ENCODE measurements around the gene SUSD6. TPM values are rescaled to one million over a fixed set of nuclear protein-coding genes. Genes with fewer than 3 reads are reported as not detected.
A peak's percentile ranks its signal among the peaks of the same experiment; 100 is the strongest.

The SUSD6 gene
- total and polyA plus RNA-seq, 2 experiments from 2014 or later = 15.7 to 28.4 TPM

DNA sequence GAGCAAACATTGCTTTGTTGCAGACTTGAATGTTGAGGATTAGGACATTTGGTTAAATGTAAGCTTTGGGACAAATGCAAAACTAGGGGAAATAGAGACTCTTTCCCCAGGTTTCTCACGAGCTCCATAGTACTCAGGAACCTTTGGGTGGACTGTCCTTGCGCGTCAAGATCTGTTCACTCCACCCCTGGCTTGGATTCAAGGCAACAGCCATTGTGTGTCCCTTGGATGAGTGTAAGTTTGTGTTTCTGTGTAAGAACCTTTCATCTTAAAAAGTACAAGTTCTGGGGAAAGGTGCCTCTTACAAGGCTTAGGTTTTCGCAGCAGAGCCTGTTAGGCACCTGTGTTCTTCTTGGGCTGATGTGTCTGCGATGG lies 3.7 kb downstream of the SUSD6 start:
- peaks cover 82% of the 10 kb centered on the region for H3K79me2 ChIP-seq
- H3K4me3 ChIP-seq = no peak overlapping the region
- H3K36me3 ChIP-seq (replicated peaks; ENCODE audit: insufficient read depth, low read depth) = no peaks in the 10 kb centered on the region
- no peak for TF ChIP-seq EZH2 (IDR thresholded peaks at IDR 0.05; ENCODE audit: borderline replicate concordance)
- no peak for TF ChIP-seq EZH2phosphoT487 (IDR thresholded peaks at IDR 0.05; ENCODE audit: low read depth, severe bottlenecking, unreplicated experiment)
- TF ChIP-seq, protein P1, sequence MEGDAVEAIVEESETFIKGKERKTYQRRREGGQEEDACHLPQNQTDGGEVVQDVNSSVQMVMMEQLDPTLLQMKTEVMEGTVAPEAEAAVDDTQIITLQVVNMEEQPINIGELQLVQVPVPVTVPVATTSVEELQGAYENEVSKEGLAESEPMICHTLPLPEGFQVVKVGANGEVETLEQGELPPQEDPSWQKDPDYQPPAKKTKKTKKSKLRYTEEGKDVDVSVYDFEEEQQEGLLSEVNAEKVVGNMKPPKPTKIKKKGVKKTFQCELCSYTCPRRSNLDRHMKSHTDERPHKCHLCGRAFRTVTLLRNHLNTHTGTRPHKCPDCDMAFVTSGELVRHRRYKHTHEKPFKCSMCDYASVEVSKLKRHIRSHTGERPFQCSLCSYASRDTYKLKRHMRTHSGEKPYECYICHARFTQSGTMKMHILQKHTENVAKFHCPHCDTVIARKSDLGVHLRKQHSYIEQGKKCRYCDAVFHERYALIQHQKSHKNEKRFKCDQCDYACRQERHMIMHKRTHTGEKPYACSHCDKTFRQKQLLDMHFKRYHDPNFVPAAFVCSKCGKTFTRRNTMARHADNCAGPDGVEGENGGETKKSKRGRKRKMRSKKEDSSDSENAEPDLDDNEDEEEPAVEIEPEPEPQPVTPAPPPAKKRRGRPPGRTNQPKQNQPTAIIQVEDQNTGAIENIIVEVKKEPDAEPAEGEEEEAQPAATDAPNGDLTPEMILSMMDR (IDR thresholded peaks at IDR 0.05; ENCODE audit: poor library complexity) = no peak
- H3K4me2 ChIP-seq = peak overlapping the region; percentile 93
- H4K20me1 ChIP-seq (ENCODE audit: insufficient read depth, poor library complexity, severe bottlenecking) = peaks cover 62% of the 10 kb centered on the region
- 80% methylated on average over 5 of the region's 5 CpGs for WGBS (ENCODE audit: low lambda C conversion rate, missing lambda C conversion rate)
- no peaks in the 10 kb centered on the region for H3K27me3 ChIP-seq
- no peak overlapping the region for H2AFZ ChIP-seq
- no peak for DNase-seq (ENCODE audit: low spot score)
- H3K9me2 ChIP-seq (replicated peaks; ENCODE audit: insufficient read depth) = no peaks in the 10 kb centered on the region
- peak overlapping the region; percentile 83 for H3K27ac ChIP-seq
- peaks cover 49% of the 10 kb centered on the region for H3K4me1 ChIP-seq (ENCODE audit: insufficient read depth)
- H3K9me3 ChIP-seq (ENCODE audit: low read depth) = no peaks in the 10 kb centered on the region

DNA sequence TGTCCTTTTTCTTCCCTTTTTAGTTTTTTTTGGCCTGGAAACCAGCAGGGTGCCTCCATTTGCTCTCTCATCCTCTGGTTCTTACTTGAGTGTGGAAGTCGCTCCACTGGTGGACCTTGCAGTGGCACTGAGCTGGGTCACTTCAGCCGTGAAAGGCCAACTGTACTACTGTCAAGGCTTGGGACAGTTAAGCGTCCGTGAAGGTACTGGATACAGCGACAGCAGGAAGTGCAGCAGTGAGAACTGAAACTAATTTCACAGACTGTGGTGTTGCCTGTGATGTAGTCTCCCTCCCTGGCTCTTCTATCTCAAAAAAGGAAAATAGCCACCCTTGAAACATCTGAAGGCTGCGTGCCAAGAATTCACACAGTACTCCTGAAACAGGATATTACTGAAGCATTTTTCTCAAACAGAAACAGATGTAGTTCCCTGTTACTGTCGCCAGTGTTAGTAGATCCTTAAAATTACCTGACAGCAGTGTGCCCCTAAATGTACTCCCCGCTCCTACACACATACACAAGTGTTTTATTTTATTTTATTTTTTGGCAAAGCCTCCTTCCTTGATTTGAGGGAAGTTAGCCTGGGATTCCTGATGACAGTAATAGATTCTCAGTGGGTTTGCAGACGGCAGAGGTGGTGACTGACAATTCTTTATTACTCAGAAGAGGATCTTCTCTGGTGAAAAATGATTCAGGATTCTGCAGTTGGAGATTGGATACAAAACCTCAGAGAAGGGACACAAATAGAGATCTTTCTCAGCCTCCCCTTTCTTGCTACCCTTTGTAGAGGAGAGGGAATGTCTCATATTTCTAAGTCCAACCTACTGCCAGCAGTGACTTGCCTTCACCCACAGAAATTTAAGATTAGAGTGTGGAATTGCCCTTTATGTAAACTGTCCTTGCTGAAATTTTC lies 4.4 kb downstream of the SUSD6 start:
- H3K4me2 ChIP-seq = peak overlapping the region; percentile 93
- H3K27me3 ChIP-seq = no peaks in the 10 kb centered on the region
- H3K36me3 ChIP-seq (replicated peaks; ENCODE audit: insufficient read depth, low read depth) = no peaks in the 10 kb centered on the region
- H3K27ac ChIP-seq = peak overlapping the region; percentile 83
- H3K9me2 ChIP-seq (replicated peaks; ENCODE audit: insufficient read depth) = no peaks in the 10 kb centered on the region
- no peaks in the 10 kb centered on the region for H3K9me3 ChIP-seq (ENCODE audit: low read depth)
- H4K20me1 ChIP-seq (ENCODE audit: insufficient read depth, poor library complexity, severe bottlenecking) = peaks cover 66% of the 10 kb centered on the region
- H3K4me1 ChIP-seq (ENCODE audit: insufficient read depth) = peaks cover 43% of the 10 kb centered on the region
- H3K4me3 ChIP-seq = no peak overlapping the region
- 47% methylated on average over 9 of the region's 9 CpGs for WGBS (ENCODE audit: low lambda C conversion rate, missing lambda C conversion rate)
- H2AFZ ChIP-seq = no peak overlapping the region
- H3K79me2 ChIP-seq = peaks cover 88% of the 10 kb centered on the region
- TF ChIP-seq, protein P1 (IDR thresholded peaks at IDR 0.05; ENCODE audit: poor library complexity) = no peak
- no peak for TF ChIP-seq EZH2phosphoT487 (IDR thresholded peaks at IDR 0.05; ENCODE audit: low read depth, severe bottlenecking, unreplicated experiment)
- no peak for TF ChIP-seq EZH2 (IDR thresholded peaks at IDR 0.05; ENCODE audit: borderline replicate concordance)
- DNase-seq (ENCODE audit: low spot score) = no peak

DNA sequence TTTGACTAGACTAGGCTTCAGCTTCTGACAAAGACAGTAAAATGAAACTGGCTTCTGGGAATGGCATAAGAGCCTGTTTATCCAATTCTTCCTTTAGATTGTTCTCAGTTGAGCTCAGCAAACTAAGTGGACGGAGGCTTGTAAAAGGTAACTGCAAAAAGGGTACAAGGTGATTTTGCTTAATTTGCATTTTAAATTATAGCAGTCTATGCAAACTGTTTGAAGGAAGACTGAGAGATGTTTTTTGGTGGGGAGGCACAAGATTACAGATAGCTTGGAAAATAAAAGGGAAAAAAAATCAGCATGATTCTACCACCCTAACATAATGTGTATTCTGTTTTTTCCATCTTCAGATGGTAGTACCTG lies 5.0 kb downstream of the SUSD6 start:
- TF ChIP-seq EZH2 (IDR thresholded peaks at IDR 0.05; ENCODE audit: borderline replicate concordance) (no peak), EZH2phosphoT487 (IDR thresholded peaks at IDR 0.05; ENCODE audit: low read depth, severe bottlenecking, unreplicated experiment) (no peak)
- TF ChIP-seq, protein P1 (IDR thresholded peaks at IDR 0.05; ENCODE audit: poor library complexity) = no peak
- H3K9me3 ChIP-seq (ENCODE audit: low read depth) = no peaks in the 10 kb centered on the region
- H3K27me3 ChIP-seq = no peaks in the 10 kb centered on the region
- H3K36me3 ChIP-seq (replicated peaks; ENCODE audit: insufficient read depth, low read depth) = no peaks in the 10 kb centered on the region
- H3K27ac ChIP-seq = peak overlapping the region; percentile 83
- no peak overlapping the region for H2AFZ ChIP-seq
- H3K4me1 ChIP-seq (ENCODE audit: insufficient read depth) = peaks cover 41% of the 10 kb centered on the region
- 38% methylated on average over 1 of the region's 1 CpG for WGBS (ENCODE audit: low lambda C conversion rate, missing lambda C conversion rate)
- peak overlapping the region; percentile 46 for H3K4me3 ChIP-seq
- peak overlapping the region; percentile 93 for H3K4me2 ChIP-seq
- H3K9me2 ChIP-seq (replicated peaks; ENCODE audit: insufficient read depth) = no peaks in the 10 kb centered on the region
- peaks cover 94% of the 10 kb centered on the region for H3K79me2 ChIP-seq
- no peak for DNase-seq (ENCODE audit: low spot score)
- H4K20me1 ChIP-seq (ENCODE audit: insufficient read depth, poor library complexity, severe bottlenecking) = peaks cover 72% of the 10 kb centered on the region
